GM18499 (cell line): ENCODE data around the gene ZNF17.

Experiments
- ATAC-seq: cut with Tn5 transposase; IDR thresholded peaks from one replicate; pipeline ENCODE4 v1.9.1; 2021; ENCODE audit warnings: moderate number of reproducible peaks; ENCODE audit not compliant: insufficient read depth, unreplicated experiment

The ZNF17 gene

DNA sequence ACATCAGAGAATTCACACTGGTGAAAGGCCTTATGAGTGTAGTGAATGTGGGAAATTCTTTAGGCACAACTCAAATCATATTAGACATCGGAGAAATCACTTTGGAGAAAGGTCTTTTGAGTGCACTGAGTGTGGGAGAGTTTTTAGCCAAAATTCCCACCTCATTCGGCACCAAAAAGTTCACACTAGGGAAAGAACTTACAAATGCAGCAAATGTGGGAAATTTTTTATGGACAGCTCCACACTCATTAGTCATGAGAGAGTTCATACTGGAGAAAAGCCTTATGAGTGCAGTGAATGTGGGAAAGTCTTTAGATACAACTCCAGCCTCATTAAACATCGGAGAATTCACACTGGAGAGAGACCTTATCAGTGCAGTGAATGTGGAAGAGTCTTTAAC, 10.1 kb downstream of the ZNF17 start:
- ATAC-seq = no peak

GRCh38 chr19:57434386-57435061, 23.6 kb downstream of the ZNF17 start:
- ATAC-seq = no peak

GRCh38 chr19:57435062-57435978, 24.4 kb downstream of the ZNF17 start, which contains the start of gene ZNF749:
TSS of gene ZNF749 (plus strand) at chr19:57435325. CDS start at chr19:57435579, 254 bp downstream.
- peak; percentile 95 for ATAC-seq

- no peak for ATAC-seq
Measured at GRCh38 chr19:57436417-57436816, 25.5 kb downstream of the ZNF17 start.

GRCh38 chr19:57437931-57438330, 27.0 kb downstream of the ZNF17 start:
- ATAC-seq = no peak

DNA sequence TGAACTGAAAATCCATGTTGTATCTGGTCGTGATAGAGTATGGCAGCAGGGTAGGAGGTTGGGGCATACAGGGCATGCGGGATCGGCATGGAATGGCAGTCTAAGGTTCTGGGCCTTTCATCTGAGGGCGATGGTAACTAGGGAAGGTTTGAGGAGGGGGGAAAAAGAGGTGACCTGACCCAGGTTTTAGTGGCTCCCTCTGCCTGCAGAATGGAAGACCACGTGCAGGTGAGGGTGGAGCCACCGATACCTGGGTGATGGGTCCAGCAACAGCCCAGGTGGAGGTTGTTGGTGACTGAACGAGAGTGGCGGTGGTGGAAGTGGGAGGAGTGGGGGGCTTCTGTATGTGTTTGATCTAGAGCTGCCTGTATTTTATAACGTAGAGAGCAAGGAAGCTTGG, 28.0 kb downstream of the ZNF17 start:
- no peak for ATAC-seq

DNA sequence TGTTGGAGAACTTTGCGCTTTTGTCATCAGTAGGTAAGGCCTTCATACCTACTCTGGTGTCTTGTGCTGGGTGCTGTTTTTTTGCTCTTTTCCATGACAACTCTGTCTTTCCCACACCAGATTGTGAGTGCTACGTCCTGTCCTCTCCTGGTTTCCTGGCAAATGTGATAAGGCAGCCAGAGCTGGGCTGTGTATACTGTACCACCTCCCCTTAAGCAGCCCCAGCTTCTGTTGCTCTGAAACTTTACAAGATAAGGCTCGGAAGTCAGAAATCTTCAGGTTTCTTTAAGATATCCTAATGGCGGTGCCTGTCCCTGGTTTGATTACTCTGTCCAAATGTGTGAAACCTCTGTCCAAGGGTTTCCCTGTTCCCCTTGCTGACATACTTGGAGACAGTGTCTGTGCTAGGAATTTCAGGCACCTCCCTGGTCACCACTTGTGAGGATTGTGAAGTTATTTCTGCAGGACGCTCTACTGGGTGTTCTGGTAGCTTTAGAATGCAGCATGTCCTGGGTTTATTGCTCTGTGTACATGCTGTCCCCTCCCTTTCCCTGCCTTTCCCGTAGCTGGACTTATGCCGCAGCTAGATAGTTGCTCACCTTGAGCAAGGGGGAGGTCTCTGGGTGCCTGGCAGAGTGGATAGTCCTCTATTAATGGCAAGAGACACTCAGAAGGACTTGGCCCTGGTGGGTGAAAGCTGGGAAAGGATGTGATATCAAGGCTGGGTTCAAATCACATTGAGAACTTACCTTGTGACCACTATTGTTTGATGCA, 31.2 kb downstream of the ZNF17 start:
- no peak for ATAC-seq

GRCh38 chr19:57443121-57443696, 32.2 kb downstream of the ZNF17 start:
- ATAC-seq = no peak

- ATAC-seq = no peak
Measured at GRCh38 chr19:57452307-57452706, 41.3 kb downstream of the ZNF17 start.

GRCh38 chr19:57465680-57466381, 54.9 kb downstream of the ZNF17 start:
- ATAC-seq = no peak

GRCh38 chr19:57466489-57466888, 55.5 kb downstream of the ZNF17 start:
- no peak for ATAC-seq
